ENCODE data around the gene UGT1A9. TPM values are rescaled to one million over a fixed set of nuclear protein-coding genes. Genes with fewer than 3 reads are reported as not detected.
"Not testable (repeated sequence)": the region's sequence is repeated elsewhere in the genome, so short reads cannot be mapped to it uniquely, and the experiment has no call there.

UGT1A9 gene
- total RNA-seq, 4 donors from 2014 or later = not detected

GRCh38 chr2:233747283-233747544, 75.5 kb downstream of the UGT1A9 start:
- TF ChIP-seq EP300 (IDR thresholded peaks at IDR 0.05) (no peak), POLR2AphosphoS5 (IDR thresholded peaks at IDR 0.05) (no peak), CTCF (IDR thresholded peaks at IDR 0.05) (no peak), POLR2A (IDR thresholded peaks at IDR 0.05; ENCODE audit: low read depth) (no peak)
- DNase-seq (ENCODE audit: extremely low spot score) = no peak
- Histone ChIP-seq H3K27me3 (peaks cover 0 to 3% (median 0%) of the 10 kb centered on the region in 4 donors), H3K9me3 (no peaks in the 10 kb centered on the region), H3K27ac (replicated peaks in 1 of 4) (no peak overlapping the region), H3K4me1 (no peaks in the 10 kb centered on the region), H3K36me3 (no peaks in the 10 kb centered on the region), H3K4me3 (no peak overlapping the region)
- 86% methylated on average over 4 of the region's 6 CpGs for WGBS
- intact Hi-C loops (cut with DNase I) = no loop called here

- H3K4me1 ChIP-seq; intact Hi-C loops (cut with DNase I); H3K4me3 ChIP-seq; DNase-seq (ENCODE audit: extremely low spot score); H3K36me3 ChIP-seq; H3K27ac ChIP-seq (replicated peaks in 1 of 4); H3K27me3 ChIP-seq; H3K9me3 ChIP-seq: not testable (repeated sequence)
- 80% methylated on average over 2 of the region's 2 CpGs for WGBS
These were observed 79.0 kb downstream of the UGT1A9 start for GRCh38 chr2:233750689-233751088.

- H3K36me3 ChIP-seq; DNase-seq (ENCODE audit: extremely low spot score); H3K27me3 ChIP-seq; H3K9me3 ChIP-seq; H3K4me3 ChIP-seq; H3K4me1 ChIP-seq; intact Hi-C loops (cut with DNase I); H3K27ac ChIP-seq (replicated peaks in 1 of 4): not testable (repeated sequence)
- 75% methylated on average over 2 of the region's 2 CpGs for WGBS
These were observed 79.7 kb downstream of the UGT1A9 start for GRCh38 chr2:233751212-233752009.

GRCh38 chr2:233754872-233755611, 83.3 kb downstream of the UGT1A9 start:
- no peak overlapping the region for H3K4me3 ChIP-seq
- 93% methylated on average over 36 of the region's 44 CpGs for WGBS
- no peaks in the 10 kb centered on the region for H3K9me3 ChIP-seq
- H3K27me3 ChIP-seq = no peaks in the 10 kb centered on the region
- no peak for TF ChIP-seq CTCF (IDR thresholded peaks at IDR 0.05)
- no peak for TF ChIP-seq POLR2A (IDR thresholded peaks at IDR 0.05; ENCODE audit: low read depth)
- no peak for TF ChIP-seq POLR2AphosphoS5 (IDR thresholded peaks at IDR 0.05)
- no peak overlapping the region for H3K27ac ChIP-seq (replicated peaks in 1 of 4)
- intact Hi-C loops (cut with DNase I) = no loop called here
- no peak for DNase-seq (ENCODE audit: extremely low spot score)
- H3K36me3 ChIP-seq = no peaks in the 10 kb centered on the region
- no peaks in the 10 kb centered on the region for H3K4me1 ChIP-seq

- H3K9me3 ChIP-seq = no peaks in the 10 kb centered on the region
- H3K4me1 ChIP-seq = no peaks in the 10 kb centered on the region
- no peak for DNase-seq (ENCODE audit: extremely low spot score)
- no peaks in the 10 kb centered on the region for H3K36me3 ChIP-seq
- 77% methylated on average over 7 of the region's 7 CpGs for WGBS
- H3K27me3 ChIP-seq = no peaks in the 10 kb centered on the region
- intact Hi-C loops (cut with DNase I) = no loop called here
- H3K4me3 ChIP-seq = no peak overlapping the region
- TF ChIP-seq POLR2AphosphoS5 (IDR thresholded peaks at IDR 0.05) = no peak
- TF ChIP-seq CTCF (IDR thresholded peaks at IDR 0.05) = no peak
- TF ChIP-seq POLR2A (IDR thresholded peaks at IDR 0.05; ENCODE audit: low read depth) = no peak
- TF ChIP-seq EP300 (IDR thresholded peaks at IDR 0.05) = no peak
- no peak overlapping the region for H3K27ac ChIP-seq (replicated peaks in 1 of 4)
These were observed 84.9 kb downstream of the UGT1A9 start for GRCh38 chr2:233756429-233757081.

All from esophagus muscularis mucosa (tissue), 4 donors.